Keratinocyte (primary cell): ENCODE measurements around the gene GABRA4. TPM values are rescaled to one million over a fixed set of nuclear protein-coding genes. Genes with fewer than 3 reads are reported as not detected.

Source experiments
- DNase-seq: peaks from one replicate; pipeline ENCODE4 v3.0.0-alpha.2; 2011; ENCODE audit warnings: low read depth, missing footprints, low spot score
- FAIRE-seq: peaks from 2 replicates; lab custom pipeline; 2011; peaks lifted over from hg19 to GRCh38; lab: Jason Lieb, UNC
- H2AFZ ChIP-seq: 2 replicates; pipeline ENCODE4 v1.6.0; 2012; ENCODE audit warnings: low read length, control low read depth, inconsistent platforms; ENCODE audit not compliant: control insufficient read depth
- H3K27ac ChIP-seq: 2 replicates; pipeline ENCODE4 v1.5.1; 2011; ENCODE audit warnings: low read length; ENCODE audit not compliant: control insufficient read depth, insufficient read depth
- H3K27me3 ChIP-seq: 3 replicates; pipeline ENCODE4 v1.6.0; 2011; ENCODE audit warnings: low read length; ENCODE audit not compliant: control insufficient read depth, insufficient read depth; ENCODE audit errors: extremely low read depth
- H3K36me3 ChIP-seq, 2 experiments: 2 replicates in 1 of 2; 3 replicates in 1 of 2; pipeline ENCODE4 v1.5.1; 2011; ENCODE audit warnings: low read length in 2 of 2, mild to moderate bottlenecking in 1 of 2; ENCODE audit not compliant: control insufficient read depth in 2 of 2, insufficient read depth in 2 of 2; ENCODE audit errors: extremely low read depth in 1 of 2
- H3K4me1 ChIP-seq: 3 replicates; pipeline ENCODE4 v1.5.1; 2011; ENCODE audit warnings: low read length; ENCODE audit not compliant: control insufficient read depth, insufficient read depth; ENCODE audit errors: extremely low read depth
- H3K4me2 ChIP-seq: 3 replicates; pipeline ENCODE4 v1.6.0; 2011; ENCODE audit warnings: low read depth, low read length; ENCODE audit not compliant: control insufficient read depth, insufficient read depth; ENCODE audit errors: extremely low read depth
- H3K4me3 ChIP-seq, 3 experiments: fragments of 200-600 bp in 1 of 3; sonication (generic) in 1 of 3; 2 replicates in 2 of 3; 3 replicates in 1 of 3; pipeline ENCODE4 v1.5.1; 2011 to 2016; ENCODE audit warnings: low read length in 3 of 3, mild to moderate bottlenecking in 3 of 3, control low read depth in 2 of 3, inconsistent platforms in 1 of 3, low read depth in 1 of 3, mixed read lengths in 1 of 3, mixed run types in 1 of 3, moderate library complexity in 1 of 3; ENCODE audit not compliant: control insufficient read depth in 2 of 3, insufficient read depth in 2 of 3; ENCODE audit errors: extremely low read depth in 1 of 3
- H3K79me2 ChIP-seq: 2 replicates; pipeline ENCODE4 v1.6.0; 2012; ENCODE audit warnings: low read length; ENCODE audit not compliant: control insufficient read depth, insufficient read depth
- H3K9ac ChIP-seq: 3 replicates; pipeline ENCODE4 v1.6.0; 2011; ENCODE audit warnings: low read length; ENCODE audit not compliant: control insufficient read depth, insufficient read depth; ENCODE audit errors: extremely low read depth
- H3K9me1 ChIP-seq: 3 replicates; pipeline ENCODE4 v1.6.0; 2011; ENCODE audit warnings: low read length; ENCODE audit not compliant: control insufficient read depth, insufficient read depth; ENCODE audit errors: extremely low read depth
- H3K9me3 ChIP-seq: 2 replicates; pipeline ENCODE4 v1.5.1; 2012; ENCODE audit warnings: low read depth, low read length; ENCODE audit not compliant: control insufficient read depth
- H4K20me1 ChIP-seq: 3 replicates; pipeline ENCODE4 v1.6.0; 2011; ENCODE audit warnings: low read length; ENCODE audit not compliant: control insufficient read depth, insufficient read depth; ENCODE audit errors: extremely low read depth
- CTCF ChIP-seq, 3 experiments: IDR thresholded peaks in 1 of 3; conservative IDR thresholded peaks in 1 of 3; optimal IDR thresholded peaks in 1 of 3; 2 replicates in 2 of 3; 3 replicates in 1 of 3; pipeline versions ENCODE3 to v1.5.1; 2011; ENCODE audit warnings: low read length in 3 of 3, mild to moderate bottlenecking in 3 of 3, moderate library complexity in 2 of 3, control low read depth in 1 of 3, inconsistent platforms in 1 of 3; ENCODE audit not compliant: insufficient read depth in 2 of 3; ENCODE audit errors: extremely low read depth in 1 of 3
- EZH2 ChIP-seq: IDR thresholded peaks from one replicate; pipeline ENCODE4 v1.6.1; 2012; ENCODE audit warnings: inconsistent platforms, mild to moderate bottlenecking, low read length, moderate library complexity
- dilution Hi-C: fragments of 300-500 bp; cut with MboI; formaldehyde crosslinking; loops from one replicate; pipeline ENCODE4 v1.7.0; 2020; ENCODE audit warnings: low sequenced_read_pairs; ENCODE audit not compliant: extremely low pct_ligation_motif_present
- polyA plus RNA-seq, 5 experiments: library from polyadenylated mRNA; depleted of rRNA in 3 of 5; stranded (reverse) in 3 of 5; stranded (forward) in 1 of 5; unstranded in 1 of 5; fragments of >200 nt; gene quantifications; 1 replicate in 1 of 5; 2 replicates in 3 of 5; 3 replicates in 1 of 5; pipeline versions ENCODE4 v1.2.1 to v1.2.3, GENCODE V29; 2011 to 2012; ENCODE audit warnings: missing spikeins in 2 of 5, low read depth in 1 of 5, low replicate concordance in 1 of 5

Gene GABRA4
- polyA plus RNA-seq, 1 donor (not counting 4 experiments of a cell fraction or from before 2014, with no cell fraction given), result not detected

- TF ChIP-seq CTCF (optimal IDR thresholded peaks at IDR 0.05 in 1 of 3, IDR thresholded peaks at IDR 0.05 in 1 of 3, conservative IDR thresholded peaks at IDR 0.05 in 1 of 3; ENCODE audit: extremely low read depth in 1 of 3, insufficient read depth in 2 of 3, low read length in 3 of 3) (no peak), EZH2 (no peak)
- Histone ChIP-seq H4K20me1 (no peaks in the 10 kb centered on the region), H3K36me3 (no peaks in the 10 kb centered on the region), H2AFZ (no peak overlapping the region), H3K4me1 (peaks cover 4% of the 10 kb centered on the region), H3K9me1 (no peaks in the 10 kb centered on the region), H3K27ac (no peak overlapping the region), H3K9me3 (no peaks in the 10 kb centered on the region), H3K27me3 (no peaks in the 10 kb centered on the region), H3K4me3 (no peak overlapping the region), H3K79me2 (no peaks in the 10 kb centered on the region), H3K9ac (no peak overlapping the region), H3K4me2 (no peak overlapping the region)
- FAIRE-seq (no peak), DNase-seq (no peak)
- dilution Hi-C loops, result no loop called here
Observed at GRCh38 chr4:46979726-46980125, 13.7 kb downstream of the GABRA4 start.

GRCh38 chr4:46979283-46979682, 14.1 kb downstream of the GABRA4 start:
- H3K36me3 ChIP-seq, result no peaks in the 10 kb centered on the region
- dilution Hi-C loops, result no loop called here
- H3K27ac ChIP-seq, result no peak overlapping the region
- no peak overlapping the region for H3K9ac ChIP-seq
- H2AFZ ChIP-seq, result no peak overlapping the region
- TF ChIP-seq EZH2 (no peak), CTCF (optimal IDR thresholded peaks at IDR 0.05 in 1 of 3, IDR thresholded peaks at IDR 0.05 in 1 of 3, conservative IDR thresholded peaks at IDR 0.05 in 1 of 3; ENCODE audit: extremely low read depth in 1 of 3, insufficient read depth in 2 of 3, low read length in 3 of 3) (no peak)
- H3K9me3 ChIP-seq, result no peaks in the 10 kb centered on the region
- no peaks in the 10 kb centered on the region for H3K79me2 ChIP-seq
- DNase-seq, result no peak
- FAIRE-seq, result no peak
- H3K4me1 ChIP-seq, result peaks cover 4% of the 10 kb centered on the region
- no peaks in the 10 kb centered on the region for H4K20me1 ChIP-seq
- H3K9me1 ChIP-seq, result no peaks in the 10 kb centered on the region
- H3K4me3 ChIP-seq, result no peak overlapping the region
- H3K4me2 ChIP-seq, result no peak overlapping the region
- no peaks in the 10 kb centered on the region for H3K27me3 ChIP-seq
